ENCODE results near the gene TRABD2B. TPM values are rescaled to one million over a fixed set of nuclear protein-coding genes. Genes with fewer than 3 reads are reported as not detected.

Gene TRABD2B
- total RNA-seq, 1 experiment from 2014 or later = 10.3 TPM

- ATAC-seq = no peak
- Mint-ChIP-seq H3K9me3 (no peaks in the 10 kb centered on the region), H3K27ac (no peak overlapping the region), H3K4me1 (no peaks in the 10 kb centered on the region), H3K27me3 (ENCODE audit: low read depth) (peaks cover 2% of the 10 kb centered on the region), H3K4me3 (no peak overlapping the region), H3K36me3 (no peaks in the 10 kb centered on the region)
- CTCF ChIA-PET = no interaction called here
- TF ChIP-seq NFE2L1 (CRISPR knock-in tag; IDR thresholded peaks at IDR 0.05) = no peak
- TF ChIP-seq STAT6 (CRISPR knock-in tag; conservative IDR thresholded peaks at IDR 0.05; ENCODE audit: low read depth) = no peak
- TF ChIP-seq HMGA2 (CRISPR knock-in tag; IDR thresholded peaks at IDR 0.05) = no peak
- TF ChIP-seq ATF1 (CRISPR knock-in tag; IDR thresholded peaks at IDR 0.05) = no peak
- TF ChIP-seq RELA (CRISPR knock-in tag; IDR thresholded peaks at IDR 0.05; ENCODE audit: borderline replicate concordance) = no peak
- TF ChIP-seq ZNF219 (CRISPR knock-in tag; IDR thresholded peaks at IDR 0.05; ENCODE audit: borderline replicate concordance) = no peak
- TF ChIP-seq MLX (CRISPR knock-in tag; IDR thresholded peaks at IDR 0.05) = no peak
- TF ChIP-seq PRRX2 (CRISPR knock-in tag; IDR thresholded peaks at IDR 0.05) = no peak
- no peak for TF ChIP-seq ZNF232 (CRISPR knock-in tag; IDR thresholded peaks at IDR 0.05)
- no peak for TF ChIP-seq IRF1 (CRISPR knock-in tag; IDR thresholded peaks at IDR 0.05)
- TF ChIP-seq NR1H2 (CRISPR knock-in tag; IDR thresholded peaks at IDR 0.05) = no peak
- TF ChIP-seq MXD4 (CRISPR knock-in tag; IDR thresholded peaks at IDR 0.05; ENCODE audit: borderline replicate concordance) = no peak
- TF ChIP-seq ZNF138 (CRISPR knock-in tag; conservative IDR thresholded peaks at IDR 0.05) = no peak
- TF ChIP-seq AFF4 (CRISPR knock-in tag; IDR thresholded peaks at IDR 0.05; ENCODE audit: borderline replicate concordance) = no peak
- no peak for TF ChIP-seq ESRRA (CRISPR knock-in tag; IDR thresholded peaks at IDR 0.05; ENCODE audit: borderline replicate concordance)
- no peak for TF ChIP-seq GABPB1 (CRISPR knock-in tag; IDR thresholded peaks at IDR 0.05)
- no peak for TF ChIP-seq USF1 (CRISPR knock-in tag; IDR thresholded peaks at IDR 0.05)
- no peak for TF ChIP-seq ZBTB43 (CRISPR knock-in tag; IDR thresholded peaks at IDR 0.05)
- POLR2A ChIA-PET = no interaction called here
- no peak for DNase-seq (ENCODE audit: low spot score)
Measured at GRCh38 chr1:47767741-47768100, 229.5 kb downstream of the TRABD2B start.

Measured in WTC11 (cell line).